ENCODE data around the gene CCDC117.
"Not testable (repeated sequence)": the region's sequence is repeated elsewhere in the genome, so short reads cannot be mapped to it uniquely, and the experiment has no call there.

Gene CCDC117

DNA sequence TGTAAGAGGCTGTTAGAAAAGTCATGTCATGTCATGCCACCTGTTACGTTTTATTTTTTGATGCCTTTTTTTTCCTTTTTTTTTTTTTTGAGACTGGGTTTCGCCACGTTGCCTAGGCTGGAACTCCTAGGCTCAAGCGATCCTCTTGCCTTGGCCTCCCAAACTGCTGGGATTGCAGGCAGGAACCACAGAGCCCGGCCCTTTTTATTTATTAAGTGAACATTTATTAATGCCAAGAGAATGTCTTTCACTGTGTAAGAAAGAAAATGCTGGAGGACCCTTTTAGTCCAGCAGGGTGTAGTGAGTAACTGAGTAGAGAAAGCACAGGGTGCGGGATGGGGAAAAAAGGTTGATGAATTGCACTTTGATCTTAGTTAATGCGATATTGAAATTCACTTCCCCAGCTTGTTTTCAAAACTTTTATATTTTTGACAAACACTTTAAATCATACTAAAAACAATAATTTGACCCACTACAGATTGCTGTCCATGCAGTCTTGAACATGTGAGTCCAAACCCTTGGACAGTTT is 30.2 kb downstream of the CCDC117 start:
- no peak for DNase-seq

GRCh38 chr22:28805426-28805825 is 32.9 kb downstream of the CCDC117 start:
- DNase-seq, result not testable (repeated sequence)

DNA sequence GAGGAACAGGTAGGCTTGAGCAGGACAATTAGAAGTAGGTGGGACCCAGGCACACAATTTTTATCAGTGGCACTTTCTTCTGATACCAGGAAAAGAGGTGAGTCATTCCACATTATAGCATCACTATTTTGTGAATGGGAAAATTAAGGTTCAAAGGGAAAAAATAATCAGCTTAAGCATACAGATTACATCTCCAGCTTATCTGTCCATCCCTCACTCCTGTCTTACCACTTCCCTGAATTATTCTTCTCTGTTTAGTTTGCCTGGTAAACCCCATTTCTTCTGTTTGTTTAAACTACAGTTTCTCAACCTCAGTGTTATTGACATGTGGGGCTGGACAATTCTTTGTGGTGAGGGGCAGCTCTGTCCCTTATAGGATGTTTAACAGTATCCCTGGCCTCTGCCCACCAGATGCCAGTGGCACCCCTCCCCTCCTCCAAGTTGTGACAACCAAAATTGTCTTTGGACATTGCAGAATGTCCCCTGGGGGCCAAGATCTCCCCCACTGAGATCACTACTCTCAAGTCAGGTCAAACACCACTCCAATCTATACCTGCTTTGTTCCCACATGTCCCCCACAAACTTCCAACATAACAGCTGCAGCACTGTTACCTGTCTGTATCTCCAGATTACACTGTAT is 36.3 kb downstream of the CCDC117 start:
- no peak for DNase-seq

GRCh38 chr22:28810821-28811491 is 38.5 kb downstream of the CCDC117 start:
- no peak for DNase-seq

GRCh38 chr22:28812516-28812915 is 40.0 kb downstream of the CCDC117 start:
- no peak for DNase-seq

DNA sequence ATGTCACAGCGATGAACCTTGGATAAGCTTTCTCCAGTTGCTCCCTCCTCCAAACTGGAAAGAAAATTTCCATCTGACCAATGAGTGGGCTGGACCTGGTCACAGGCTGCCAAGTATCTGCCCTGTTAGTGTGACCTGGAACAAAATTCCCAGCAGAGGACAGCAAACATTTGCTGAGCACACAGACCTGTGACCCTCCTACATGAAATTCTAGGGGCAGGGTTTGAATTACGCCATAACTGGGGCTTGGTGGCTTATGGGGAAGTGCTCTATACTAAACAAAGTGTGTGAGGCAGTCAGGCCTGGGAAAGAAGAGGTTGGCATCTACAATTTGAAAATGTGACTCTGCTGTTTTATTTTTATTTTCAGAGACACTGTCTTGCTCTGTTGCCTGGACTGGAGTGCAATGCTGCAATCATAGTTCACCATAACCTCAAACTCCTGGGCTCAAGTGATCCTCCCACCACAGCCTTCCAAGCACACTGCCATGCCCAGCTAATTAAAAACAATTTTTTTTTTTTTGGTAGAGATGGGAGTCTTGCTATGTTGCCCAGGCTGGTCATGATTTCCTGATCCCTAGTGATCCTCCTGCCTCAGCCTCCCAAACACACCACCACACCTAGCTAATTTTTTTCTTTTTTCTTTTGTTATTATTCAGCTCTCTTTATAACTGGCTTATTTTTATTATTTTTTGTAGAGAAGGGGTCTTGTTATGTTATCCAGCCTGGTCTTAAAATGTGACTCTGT is 41.5 kb downstream of the CCDC117 start:
- no peak for DNase-seq

- DNase-seq, result no peak
Observed at GRCh38 chr22:28815111-28815510, 42.6 kb downstream of the CCDC117 start.

DNA sequence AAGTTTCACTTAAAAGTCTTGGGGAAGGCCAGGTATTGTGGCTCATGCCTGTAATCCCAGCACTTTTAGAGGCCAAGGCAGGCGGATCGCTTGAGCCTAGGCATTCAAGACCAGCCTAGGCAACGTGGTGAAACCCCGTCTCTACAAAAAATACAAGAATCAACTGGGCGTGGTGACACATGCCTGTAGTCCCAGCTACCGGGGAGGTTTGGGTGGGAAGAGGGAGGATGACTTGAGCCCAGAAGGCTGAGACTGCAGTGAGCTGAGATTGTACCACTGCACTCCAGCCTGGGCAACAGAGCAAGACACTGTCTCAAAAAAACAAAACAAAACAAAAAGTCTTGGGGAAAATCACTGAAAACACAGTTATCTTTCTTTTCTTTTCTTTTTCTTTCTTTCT is 43.2 kb downstream of the CCDC117 start:
- no peak for DNase-seq

- no peak for DNase-seq
Observed at GRCh38 chr22:28817064-28817463, 44.6 kb downstream of the CCDC117 start.

DNA sequence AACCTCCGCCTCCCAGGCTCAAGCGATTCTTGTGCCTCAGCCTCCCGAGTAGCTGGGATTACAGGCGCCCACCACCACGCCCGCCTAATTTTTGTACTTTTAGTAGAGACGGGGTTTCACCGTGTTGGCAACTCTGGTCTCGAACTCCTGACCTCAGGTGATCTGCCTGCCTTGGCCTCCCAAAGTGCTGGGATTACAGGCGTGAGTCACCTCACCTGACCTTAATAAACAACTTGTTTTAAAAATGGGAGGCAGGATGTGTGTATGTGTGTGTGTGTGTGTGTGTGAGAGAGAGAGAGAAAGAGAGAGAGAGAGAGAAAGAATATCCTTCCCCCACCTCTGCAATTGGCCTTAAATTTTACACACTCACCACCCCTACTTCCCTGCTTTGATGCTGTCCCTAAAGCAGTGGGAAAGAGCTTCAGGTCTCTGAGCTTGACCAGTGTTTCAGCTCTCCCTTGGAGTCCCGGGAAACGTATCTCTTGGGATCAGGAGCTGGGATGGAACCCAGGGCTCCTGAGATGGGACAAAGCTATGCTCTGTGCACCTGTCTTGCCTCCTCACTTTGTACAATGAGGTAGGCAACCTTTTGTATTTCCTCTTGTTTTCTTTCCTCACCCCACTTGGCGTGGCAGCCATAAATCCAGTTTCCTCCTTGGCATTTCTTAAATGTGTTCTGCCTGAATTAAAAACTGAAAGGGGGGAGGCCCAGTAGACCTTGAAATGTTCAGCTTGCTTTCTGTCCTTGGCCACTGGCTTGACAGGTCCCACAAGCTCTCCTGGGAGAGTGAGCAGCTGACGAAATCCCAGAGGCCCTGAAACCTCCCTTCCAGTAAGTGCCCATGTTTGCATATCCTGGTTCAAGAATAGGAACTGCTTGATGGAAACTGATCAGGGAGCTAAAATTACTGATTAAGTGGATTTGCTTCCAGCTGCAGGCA is 45.7 kb downstream of the CCDC117 start:
- no peak for DNase-seq

DNA sequence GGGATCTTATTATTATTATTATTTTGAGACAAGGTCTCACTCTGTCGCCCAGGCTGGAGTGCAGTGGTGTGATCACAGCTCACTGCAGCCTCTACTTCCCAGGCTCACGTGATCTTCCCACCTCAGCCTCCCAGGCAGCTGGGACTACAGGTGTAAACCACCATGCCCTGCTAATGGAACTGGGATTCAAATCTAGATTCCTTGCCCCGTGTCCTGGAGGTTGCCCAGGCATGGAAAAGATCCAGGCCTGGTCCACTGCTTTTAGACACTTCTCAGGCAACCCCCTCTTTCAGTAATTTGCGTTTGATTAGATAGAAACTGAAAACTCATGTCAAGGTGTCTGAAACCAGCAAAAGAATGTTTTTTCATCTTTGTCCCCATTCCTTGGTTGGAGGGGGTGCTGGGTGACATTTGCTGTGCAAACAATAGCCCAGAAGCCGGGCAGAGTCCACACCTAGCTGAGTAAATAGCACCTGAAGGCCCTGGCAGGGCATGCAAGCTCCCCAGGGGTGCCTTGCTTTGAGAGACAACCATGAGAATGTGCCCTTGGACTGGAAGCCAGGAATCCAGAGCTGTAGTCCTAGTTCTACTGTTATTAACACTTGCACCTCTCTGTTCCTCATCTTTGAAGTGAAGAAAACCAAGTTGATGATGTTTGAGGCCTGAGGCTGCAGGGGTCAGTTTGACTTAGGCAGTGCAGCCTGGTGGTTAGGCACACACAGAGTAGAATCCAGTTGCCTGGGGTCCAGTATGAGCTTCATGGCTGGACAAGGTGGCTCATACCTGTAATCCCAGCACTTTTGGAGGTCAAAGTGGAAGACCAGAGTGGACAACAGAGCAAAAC is 47.0 kb downstream of the CCDC117 start:
- no peak for DNase-seq

GRCh38 chr22:28820885-28821284 is 48.4 kb downstream of the CCDC117 start:
- DNase-seq, result no peak

GRCh38 chr22:28821452-28821851 is 49.0 kb downstream of the CCDC117 start:
- no peak for DNase-seq

DNA sequence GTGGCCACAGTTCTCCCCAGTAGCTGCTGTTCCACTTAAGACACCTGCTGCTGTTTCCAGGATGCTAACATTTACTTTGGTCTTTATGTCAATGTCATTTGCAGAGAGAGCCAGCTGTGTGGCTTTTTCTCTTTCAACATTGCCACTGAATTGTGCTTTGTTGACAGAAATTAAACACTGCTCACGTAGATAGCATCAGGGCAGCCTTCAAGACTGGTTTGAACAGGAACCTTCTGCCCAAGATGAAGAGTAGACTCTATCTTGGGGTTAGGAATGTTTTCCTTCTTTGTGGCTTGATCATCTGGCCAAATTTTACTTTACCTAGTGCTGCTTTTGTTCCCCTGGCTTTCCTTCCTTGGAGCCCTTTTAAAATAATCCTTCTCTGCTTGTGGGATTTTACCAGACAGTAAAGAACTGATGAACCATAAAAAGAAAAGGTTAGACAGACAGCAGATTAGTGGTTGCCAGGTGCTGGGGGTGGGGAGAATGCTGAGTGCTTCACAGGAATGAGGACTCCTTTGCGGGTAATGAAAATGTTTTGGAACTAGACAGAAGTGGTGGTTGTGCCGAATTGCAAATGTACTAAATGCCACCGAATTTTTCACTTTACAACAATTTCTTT is 50.5 kb downstream of the CCDC117 start:
- peak in 1 of 2 experiments; percentile 24 for DNase-seq

DNA sequence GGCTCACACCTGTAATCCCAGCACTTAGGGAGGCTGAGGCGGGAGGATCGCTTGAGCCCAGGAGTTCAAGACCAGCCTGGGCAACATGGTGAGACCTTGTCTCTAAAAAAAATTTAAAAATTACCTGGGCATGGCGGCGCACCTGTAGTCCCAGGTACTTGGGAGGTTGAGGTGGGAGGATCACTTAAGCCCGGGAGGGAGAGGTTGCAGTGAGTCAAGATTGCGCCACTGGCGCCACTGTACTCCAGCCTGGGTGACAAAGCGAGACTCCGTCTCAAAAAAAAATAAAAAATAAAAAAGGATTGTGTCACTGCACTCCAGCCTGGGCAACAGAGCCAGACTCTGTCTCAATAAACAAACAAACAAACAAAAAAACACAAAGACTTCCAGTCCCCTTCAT is 52.0 kb downstream of the CCDC117 start:
- DNase-seq, result not testable (repeated sequence)

GRCh38 chr22:28826430-28826829 is 53.9 kb downstream of the CCDC117 start:
- DNase-seq, result not testable (repeated sequence)

DNA sequence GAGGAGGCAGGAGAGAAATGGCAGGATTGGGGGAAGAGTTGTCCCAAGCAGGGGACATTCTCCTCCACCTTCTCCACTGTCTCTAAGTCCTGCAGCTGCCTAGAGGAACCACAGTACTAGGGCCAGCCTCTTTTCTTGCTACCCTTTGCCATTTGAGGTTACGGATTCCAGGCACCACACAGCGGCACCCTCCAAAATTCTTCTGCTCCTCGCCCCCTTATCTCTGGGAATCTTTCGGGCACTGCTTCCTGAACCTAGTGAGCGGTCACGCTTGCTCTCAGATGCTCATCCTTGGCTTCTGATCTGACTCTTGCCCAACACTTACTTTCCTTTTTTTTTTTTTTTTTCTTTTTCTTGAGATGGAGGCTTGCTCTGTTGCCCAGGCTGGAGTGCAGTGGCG is 54.4 kb downstream of the CCDC117 start:
- DNase-seq, result no peak

GRCh38 chr22:28829358-28830181 is 57.1 kb downstream of the CCDC117 start:
- DNase-seq, result peak; percentile 69 to 74

DNA sequence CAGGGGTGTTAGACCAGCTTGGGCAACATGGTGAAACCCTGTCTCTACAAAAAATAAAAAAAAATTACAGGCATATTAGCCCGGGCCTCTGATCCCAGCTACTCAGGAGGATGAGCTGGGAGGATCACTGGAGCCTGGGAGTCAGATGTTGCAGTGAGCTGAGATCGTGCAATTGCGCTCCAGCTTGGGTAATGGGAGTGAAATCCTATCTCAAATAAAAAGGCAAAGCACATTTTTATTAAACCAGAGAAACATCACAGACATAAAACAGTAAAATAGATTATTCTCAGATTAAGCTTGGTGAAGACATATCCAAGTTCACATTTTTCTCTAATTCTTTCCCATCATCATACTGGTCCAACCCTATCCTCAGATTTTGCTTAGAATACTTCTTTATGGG is 57.9 kb downstream of the CCDC117 start:
- no peak for DNase-seq
